ENCODE data around the gene TDO2. TPM values are rescaled to one million over a fixed set of nuclear protein-coding genes. Genes with fewer than 3 reads are reported as not detected.

The TDO2 gene
- total and polyA plus RNA-seq, 8 donors, result 0.35 to 1.4 (median 0.48) TPM; not detected in 4

DNA sequence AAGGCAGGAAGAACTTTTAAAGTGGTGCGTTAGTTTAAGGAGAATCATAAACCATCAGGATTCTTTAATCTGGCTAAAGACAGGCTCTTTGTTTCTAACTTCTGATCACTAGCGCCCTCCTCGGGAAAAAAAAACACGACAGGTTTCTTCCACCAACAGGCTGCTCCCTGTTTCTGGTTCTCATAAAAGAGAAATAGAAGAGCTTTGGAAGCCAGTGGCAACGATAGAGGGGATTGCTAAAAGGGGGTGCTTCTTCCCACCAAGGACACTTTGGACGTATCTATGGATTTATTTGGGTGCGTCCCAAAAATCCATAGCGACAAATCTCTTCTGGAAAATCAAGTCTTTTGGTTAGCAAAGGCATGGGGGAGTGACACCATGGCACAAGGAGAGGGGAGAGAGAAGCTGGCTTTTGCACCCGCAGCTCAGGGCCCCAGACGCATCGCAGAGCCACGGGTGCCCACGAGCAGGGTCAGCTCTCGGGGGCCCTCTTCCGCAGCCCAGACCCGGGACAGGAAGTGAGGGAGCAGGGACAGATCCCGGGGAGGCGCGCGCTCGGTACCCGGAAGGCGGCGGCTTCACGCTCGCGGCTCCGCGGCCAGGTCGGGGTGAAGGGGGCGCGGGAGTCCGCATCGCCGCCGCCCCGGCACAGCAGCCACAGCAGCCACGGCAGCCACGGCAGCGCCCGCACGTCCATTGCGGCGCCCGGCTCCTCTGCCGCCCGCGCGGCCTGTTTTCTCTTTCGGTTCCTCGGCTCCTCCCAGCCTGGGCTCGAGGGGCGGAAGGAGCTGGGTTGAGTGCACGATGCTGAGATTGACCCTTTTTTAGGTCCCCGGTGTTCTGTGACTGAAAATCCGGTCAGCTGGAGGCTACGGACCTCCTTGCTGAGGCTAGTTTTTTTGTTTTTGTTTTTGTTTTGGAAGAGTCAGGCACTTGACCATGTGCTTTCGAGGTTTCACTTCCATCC is 49.9 kb downstream of the TDO2 start, which contains the start of gene CTSO:
Gene CTSO (minus strand): TSS at position 716 of the 967 bp plus-strand sequence. CDS start 19 bp downstream, at position 697.
- TF ChIP-seq, protein P1, sequence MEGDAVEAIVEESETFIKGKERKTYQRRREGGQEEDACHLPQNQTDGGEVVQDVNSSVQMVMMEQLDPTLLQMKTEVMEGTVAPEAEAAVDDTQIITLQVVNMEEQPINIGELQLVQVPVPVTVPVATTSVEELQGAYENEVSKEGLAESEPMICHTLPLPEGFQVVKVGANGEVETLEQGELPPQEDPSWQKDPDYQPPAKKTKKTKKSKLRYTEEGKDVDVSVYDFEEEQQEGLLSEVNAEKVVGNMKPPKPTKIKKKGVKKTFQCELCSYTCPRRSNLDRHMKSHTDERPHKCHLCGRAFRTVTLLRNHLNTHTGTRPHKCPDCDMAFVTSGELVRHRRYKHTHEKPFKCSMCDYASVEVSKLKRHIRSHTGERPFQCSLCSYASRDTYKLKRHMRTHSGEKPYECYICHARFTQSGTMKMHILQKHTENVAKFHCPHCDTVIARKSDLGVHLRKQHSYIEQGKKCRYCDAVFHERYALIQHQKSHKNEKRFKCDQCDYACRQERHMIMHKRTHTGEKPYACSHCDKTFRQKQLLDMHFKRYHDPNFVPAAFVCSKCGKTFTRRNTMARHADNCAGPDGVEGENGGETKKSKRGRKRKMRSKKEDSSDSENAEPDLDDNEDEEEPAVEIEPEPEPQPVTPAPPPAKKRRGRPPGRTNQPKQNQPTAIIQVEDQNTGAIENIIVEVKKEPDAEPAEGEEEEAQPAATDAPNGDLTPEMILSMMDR (IDR thresholded peaks at IDR 0.05), result peak; percentile 20 to 43 (median 32)
- peak within 1 kb of the TSS; percentile 45 to 87 (median 66) for H3K4me3 ChIP-seq
- ATAC-seq (peak; percentile 91 to 97 (median 95)), DNase-seq (peak; percentile 66 to 89 (median 74)), FAIRE-seq (peak; percentile 92)
- H3K4me1 ChIP-seq, result peaks cover 0 to 4% (median 0%) of the 10 kb centered on the region in 3 donors
- WGBS, 2 donors, result 1% methylated on average over 56 to 58 of the region's 58 CpGs
- H3K9me3 ChIP-seq, result no peaks in the 10 kb centered on the region
- intact Hi-C loops (cut with DNase I), result loop anchor here in 1 of 3 donors (5.0 kb wide), 1 partner anchor 146 kb away; no protein-coding TSS in a partner anchor
- H3K27ac ChIP-seq, result peak within 1 kb of the TSS; percentile 87 to 99 (median 98)
- H3K36me3 ChIP-seq, result no peaks in the 10 kb centered on the region
- H3K27me3 ChIP-seq, result no peaks in the 10 kb centered on the region

DNA sequence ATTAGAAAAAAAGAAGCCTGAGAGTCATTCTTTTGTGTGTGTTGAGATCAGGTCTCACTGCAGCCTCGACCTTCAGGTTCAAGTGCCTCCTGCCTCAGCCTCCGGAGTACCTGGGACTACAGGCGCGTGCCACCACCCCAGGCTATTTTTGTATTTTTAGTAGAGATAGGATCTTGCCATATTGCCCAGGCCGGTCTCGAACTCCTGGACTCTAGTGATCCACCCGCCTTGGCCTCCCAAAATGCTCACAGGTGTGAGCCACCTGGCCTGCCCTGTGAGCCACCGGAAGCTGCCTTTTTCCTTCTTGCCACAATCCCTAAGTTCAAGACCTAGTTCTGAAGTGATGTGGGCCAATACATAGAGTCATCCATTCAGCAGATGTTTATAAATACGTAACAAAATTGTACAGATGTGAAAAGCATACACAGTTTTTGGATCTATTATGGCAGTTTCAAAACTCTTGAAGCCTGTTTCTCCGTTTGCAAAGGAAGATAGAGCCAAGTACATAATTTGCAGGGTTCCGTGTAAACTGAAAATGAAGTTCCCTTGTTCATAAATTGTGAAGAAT is 50.7 kb downstream of the TDO2 start:
- FAIRE-seq, result no peak
- intact Hi-C loops (cut with DNase I), result loop anchor here in 1 of 3 donors (5.0 kb wide), 1 partner anchor 147 kb away; no protein-coding TSS in a partner anchor
- no peaks in the 10 kb centered on the region for H3K9me3 ChIP-seq
- peak overlapping the region; percentile 87 to 99 (median 98) for H3K27ac ChIP-seq
- ATAC-seq, result no peak
- no peaks in the 10 kb centered on the region for H3K27me3 ChIP-seq
- TF ChIP-seq, protein P1 (IDR thresholded peaks at IDR 0.05), result no peak
- H3K4me3 ChIP-seq, result peak overlapping the region; percentile 45 to 87 (median 66)
- H3K36me3 ChIP-seq, result no peaks in the 10 kb centered on the region
- WGBS, 2 donors, result 70 to 78% methylated on average over 11 of the region's 11 CpGs
- H3K4me1 ChIP-seq, result peaks cover 0 to 4% (median 0%) of the 10 kb centered on the region in 3 donors
- DNase-seq, result no peak

DNA sequence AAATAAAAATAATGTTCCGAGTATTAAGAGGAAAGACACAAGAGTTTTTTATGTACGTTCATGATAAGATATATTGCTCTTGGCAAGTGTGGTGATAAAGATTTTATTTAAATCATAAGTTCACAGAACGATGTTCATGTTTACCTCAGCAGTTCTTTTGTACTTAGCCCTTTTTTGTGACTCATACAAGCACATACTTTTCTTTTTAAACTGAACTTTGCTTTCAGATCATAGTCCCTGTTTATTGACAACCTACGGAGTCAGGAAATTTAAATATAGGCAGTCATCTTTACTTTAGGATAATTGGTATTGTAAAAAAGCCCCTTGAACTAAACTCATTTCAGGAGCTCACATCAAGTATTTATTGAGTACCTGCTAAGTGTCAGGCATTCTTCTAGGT is 51.4 kb downstream of the TDO2 start:
- H3K9me3 ChIP-seq, result no peaks in the 10 kb centered on the region
- ATAC-seq, result no peak
- TF ChIP-seq, protein P1 (IDR thresholded peaks at IDR 0.05), result no peak
- H3K27ac ChIP-seq, result no peak overlapping the region
- FAIRE-seq, result peak; percentile 88
- 52 to 55% methylated on average over 4 of the region's 4 CpGs for WGBS, 2 donors
- no peaks in the 10 kb centered on the region for H3K36me3 ChIP-seq
- no peaks in the 10 kb centered on the region for H3K27me3 ChIP-seq
- intact Hi-C loops (cut with DNase I), result loop anchor here in 1 of 3 donors (5.0 kb wide), 1 partner anchor 148 kb away; no protein-coding TSS in a partner anchor
- H3K4me1 ChIP-seq, result peaks cover 0 to 4% (median 0%) of the 10 kb centered on the region in 3 donors
- no peak for DNase-seq
- no peak overlapping the region for H3K4me3 ChIP-seq

DNA sequence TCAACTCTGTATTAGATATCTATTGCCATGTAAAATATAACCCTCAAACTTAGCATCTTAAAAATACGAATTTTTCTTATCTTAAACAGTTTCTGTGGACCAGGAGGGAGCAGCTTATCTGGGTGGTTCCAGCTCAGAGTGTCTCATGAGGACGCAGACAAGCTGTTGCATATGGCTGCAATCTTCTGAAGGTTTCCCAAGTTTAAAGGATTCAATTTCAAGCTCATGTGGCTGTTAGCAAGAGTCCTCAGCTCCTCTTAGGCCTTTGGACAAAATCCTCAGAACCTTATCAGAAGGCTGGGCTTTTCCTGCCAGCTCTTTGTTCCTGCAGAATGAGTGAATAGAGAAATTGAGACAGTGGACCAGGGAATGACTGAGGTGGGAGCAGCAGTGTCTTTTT is 53.0 kb downstream of the TDO2 start:
- WGBS, 2 donors, result 59 to 67% methylated on average over 2 of the region's 2 CpGs
- no peak for DNase-seq
- intact Hi-C loops (cut with DNase I), result no loop called here
- Histone ChIP-seq H3K9me3 (no peaks in the 10 kb centered on the region), H3K27ac (no peak overlapping the region), H3K36me3 (no peaks in the 10 kb centered on the region), H3K4me3 (no peak overlapping the region), H3K27me3 (no peaks in the 10 kb centered on the region), H3K4me1 (peaks cover 0 to 4% (median 0%) of the 10 kb centered on the region in 3 donors)
- no peak for FAIRE-seq
- no peak for ATAC-seq
- TF ChIP-seq, protein P1 (IDR thresholded peaks at IDR 0.05), result no peak
